ENCODE data around the gene RCAN2. TPM values are rescaled to one million over a fixed set of nuclear protein-coding genes. Genes with fewer than 3 reads are reported as not detected.

RCAN2 gene
- total RNA-seq, 2 donors from 2014 or later: 3.6 to 7.0 TPM

DNA sequence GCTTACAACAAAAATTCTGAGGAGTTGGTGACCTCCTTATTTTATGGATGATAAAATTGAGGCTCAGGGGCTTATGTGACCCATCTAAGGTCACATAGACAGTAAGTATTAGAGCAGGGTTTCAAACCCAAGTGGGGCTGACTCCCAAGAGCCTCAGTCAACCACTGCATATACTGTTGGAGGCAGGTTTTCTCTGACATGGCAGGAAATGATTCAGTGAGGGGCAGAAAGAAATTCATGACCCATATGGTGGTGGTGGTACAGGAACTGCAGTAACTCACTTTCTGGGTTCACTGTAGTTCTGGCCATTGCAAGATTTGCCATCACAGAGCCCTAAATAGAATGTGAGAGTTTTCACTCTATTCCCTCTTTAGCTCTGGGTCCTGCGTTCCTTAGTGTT lies 188.4 kb downstream of the RCAN2 start:
- H3K4me1 ChIP-seq: no peaks in the 10 kb centered on the region
- intact Hi-C loops (cut with DNase I): no loop called here
- TF ChIP-seq, protein P1, sequence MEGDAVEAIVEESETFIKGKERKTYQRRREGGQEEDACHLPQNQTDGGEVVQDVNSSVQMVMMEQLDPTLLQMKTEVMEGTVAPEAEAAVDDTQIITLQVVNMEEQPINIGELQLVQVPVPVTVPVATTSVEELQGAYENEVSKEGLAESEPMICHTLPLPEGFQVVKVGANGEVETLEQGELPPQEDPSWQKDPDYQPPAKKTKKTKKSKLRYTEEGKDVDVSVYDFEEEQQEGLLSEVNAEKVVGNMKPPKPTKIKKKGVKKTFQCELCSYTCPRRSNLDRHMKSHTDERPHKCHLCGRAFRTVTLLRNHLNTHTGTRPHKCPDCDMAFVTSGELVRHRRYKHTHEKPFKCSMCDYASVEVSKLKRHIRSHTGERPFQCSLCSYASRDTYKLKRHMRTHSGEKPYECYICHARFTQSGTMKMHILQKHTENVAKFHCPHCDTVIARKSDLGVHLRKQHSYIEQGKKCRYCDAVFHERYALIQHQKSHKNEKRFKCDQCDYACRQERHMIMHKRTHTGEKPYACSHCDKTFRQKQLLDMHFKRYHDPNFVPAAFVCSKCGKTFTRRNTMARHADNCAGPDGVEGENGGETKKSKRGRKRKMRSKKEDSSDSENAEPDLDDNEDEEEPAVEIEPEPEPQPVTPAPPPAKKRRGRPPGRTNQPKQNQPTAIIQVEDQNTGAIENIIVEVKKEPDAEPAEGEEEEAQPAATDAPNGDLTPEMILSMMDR (IDR thresholded peaks at IDR 0.05): no peak

GRCh38 chr6:46302176-46302575 lies 189.1 kb downstream of the RCAN2 start:
- TF ChIP-seq, protein P1 (IDR thresholded peaks at IDR 0.05): no peak
- Histone ChIP-seq H3K4me1 (no peaks in the 10 kb centered on the region), H3K4me3 (no peak overlapping the region), H3K9me3 (no peaks in the 10 kb centered on the region), H3K36me3 (no peaks in the 10 kb centered on the region), H3K9ac (ENCODE audit: low read depth in 2 of 2, low read length in 2 of 2) (no peak overlapping the region), H3K27ac (no peak overlapping the region), H3K27me3 (no peaks in the 10 kb centered on the region)
- intact Hi-C loops (cut with DNase I): no loop called here
- DNase-seq: no peak

More for the DNA sequence above, 188.4 kb downstream of the RCAN2 start:
- no peaks in the 10 kb centered on the region for H3K9me3 ChIP-seq
- H3K4me3 ChIP-seq: no peak overlapping the region
- DNase-seq: no peak
- H3K36me3 ChIP-seq: no peaks in the 10 kb centered on the region
- no peak overlapping the region for H3K9ac ChIP-seq (ENCODE audit: low read depth in 2 of 2, low read length in 2 of 2)
- H3K27me3 ChIP-seq: no peaks in the 10 kb centered on the region
- H3K27ac ChIP-seq: no peak overlapping the region

DNA sequence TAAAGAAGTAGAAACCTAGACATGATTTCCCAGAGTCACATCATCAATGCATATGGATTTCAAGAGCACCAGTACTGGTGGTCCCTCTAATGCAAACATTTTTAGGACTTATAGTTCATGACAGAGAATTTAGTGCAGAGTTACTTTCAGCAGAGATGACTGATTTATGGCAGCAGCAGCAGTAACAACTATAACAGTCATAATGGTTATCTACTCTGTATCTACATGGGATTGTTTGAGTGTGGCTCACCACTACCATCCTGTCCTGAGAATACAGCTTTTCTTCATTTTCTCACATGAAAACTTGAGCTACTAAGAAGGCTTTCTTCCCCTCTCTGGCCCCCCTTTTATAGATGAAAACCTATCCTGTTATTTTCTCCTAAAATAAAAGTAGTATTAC lies 192.0 kb downstream of the RCAN2 start:
- no peak overlapping the region for H3K9ac ChIP-seq (ENCODE audit: low read depth in 2 of 2, low read length in 2 of 2)
- DNase-seq: no peak
- no peaks in the 10 kb centered on the region for H3K27me3 ChIP-seq
- intact Hi-C loops (cut with DNase I): no loop called here
- TF ChIP-seq, protein P1 (IDR thresholded peaks at IDR 0.05): no peak
- no peaks in the 10 kb centered on the region for H3K4me1 ChIP-seq
- H3K27ac ChIP-seq: no peak overlapping the region
- H3K4me3 ChIP-seq: no peak overlapping the region
- H3K9me3 ChIP-seq: no peaks in the 10 kb centered on the region
- H3K36me3 ChIP-seq: no peaks in the 10 kb centered on the region

DNA sequence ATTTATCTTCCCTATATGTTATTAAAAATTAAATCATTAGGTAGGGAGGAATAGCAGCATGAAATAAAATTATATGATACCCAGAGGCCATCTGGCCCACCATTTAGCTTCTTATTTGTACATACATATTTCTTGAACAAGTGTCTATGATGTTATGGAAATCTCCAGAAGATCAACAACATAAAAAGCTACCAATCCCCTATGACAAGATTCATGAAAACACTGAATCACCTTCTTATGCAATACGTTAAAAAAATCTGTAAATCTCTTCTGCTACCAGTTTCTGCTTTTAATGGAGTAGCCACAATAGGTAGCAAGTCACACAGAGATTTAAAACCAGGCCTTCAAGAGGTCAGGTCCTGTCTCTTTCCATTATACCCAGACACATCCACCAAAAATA lies 194.7 kb downstream of the RCAN2 start:
- H3K27me3 ChIP-seq: no peaks in the 10 kb centered on the region
- H3K4me3 ChIP-seq: no peak overlapping the region
- no peaks in the 10 kb centered on the region for H3K36me3 ChIP-seq
- no peak overlapping the region for H3K9ac ChIP-seq (ENCODE audit: low read depth in 2 of 2, low read length in 2 of 2)
- DNase-seq: no peak
- H3K9me3 ChIP-seq: no peaks in the 10 kb centered on the region
- no peak overlapping the region for H3K27ac ChIP-seq
- TF ChIP-seq, protein P1 (IDR thresholded peaks at IDR 0.05): no peak
- intact Hi-C loops (cut with DNase I): no loop called here
- no peaks in the 10 kb centered on the region for H3K4me1 ChIP-seq

DNA sequence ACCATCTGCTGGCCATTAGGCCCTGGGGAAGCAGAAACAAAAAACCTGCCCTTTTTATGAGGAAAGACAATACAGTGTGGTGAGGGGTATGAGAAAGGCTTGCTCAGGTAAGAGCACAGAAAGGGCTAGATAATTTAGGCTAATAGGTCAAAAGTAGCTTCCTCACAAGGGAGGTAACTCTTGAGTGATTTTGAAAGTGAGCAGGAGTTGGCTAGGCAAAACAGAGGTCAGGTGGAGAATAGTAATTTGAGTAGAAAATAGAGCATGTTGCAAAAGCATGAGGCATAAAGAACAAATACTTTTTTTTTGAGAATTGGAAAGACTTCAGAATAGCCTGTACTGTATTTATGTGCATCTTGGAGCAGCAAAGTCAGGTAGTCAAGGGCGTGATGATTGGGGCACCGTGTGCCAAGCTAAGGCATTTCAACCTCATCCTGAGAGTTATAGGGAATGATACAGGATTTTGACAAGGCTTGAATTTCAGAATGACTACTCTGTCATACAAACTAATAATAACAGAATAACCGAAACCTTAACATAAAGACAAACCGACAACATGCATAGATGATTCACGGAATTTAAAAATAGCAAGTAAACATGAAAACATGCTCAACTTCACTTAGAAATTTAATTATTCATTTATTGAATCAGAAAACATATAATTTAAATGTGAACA lies 197.5 kb downstream of the RCAN2 start:
- Histone ChIP-seq H3K9ac (ENCODE audit: low read depth in 2 of 2, low read length in 2 of 2) (no peak overlapping the region), H3K4me3 (no peak overlapping the region), H3K36me3 (no peaks in the 10 kb centered on the region), H3K27ac (no peak overlapping the region), H3K4me1 (no peaks in the 10 kb centered on the region), H3K9me3 (no peaks in the 10 kb centered on the region), H3K27me3 (no peaks in the 10 kb centered on the region)
- DNase-seq: no peak
- intact Hi-C loops (cut with DNase I): no loop called here
- TF ChIP-seq, protein P1 (IDR thresholded peaks at IDR 0.05): no peak
